Measurements from ENCODE around the gene LMAN2.
A peak's percentile ranks its signal among the peaks of the same experiment; 100 is the strongest.
"Not testable (repeated sequence)": the region's sequence is repeated elsewhere in the genome, so short reads cannot be mapped to it uniquely, and the experiment has no call there.

The LMAN2 gene

GRCh38 chr5:177307544-177308363, 43.7 kb downstream of the LMAN2 start:
- no peak for DNase-seq

GRCh38 chr5:177306674-177307543, 44.6 kb downstream of the LMAN2 start:
- DNase-seq = no peak

GRCh38 chr5:177306103-177306640, 45.3 kb downstream of the LMAN2 start:
- not testable (repeated sequence) for DNase-seq

- DNase-seq = no peak
Observed at GRCh38 chr5:177304392-177305119, 46.9 kb downstream of the LMAN2 start.

GRCh38 chr5:177303925-177304391, 47.5 kb downstream of the LMAN2 start:
- DNase-seq = no peak

- peak; percentile 89 for DNase-seq
Observed at GRCh38 chr5:177303121-177303924, 48.1 kb downstream of the LMAN2 start, which contains the start of the genes PRELID1 and RAB24. Gene PRELID1, plus strand, starts transcription at chr5:177303799. Its CDS starts 187 bp downstream, at chr5:177303986. Gene RAB24, minus strand, starts transcription at chr5:177303719. Its CDS starts 431 bp downstream, at chr5:177303288.

- no peak for DNase-seq
Observed at GRCh38 chr5:177302354-177303110, 48.9 kb downstream of the LMAN2 start.

GRCh38 chr5:177301503-177302165, 49.8 kb downstream of the LMAN2 start:
- no peak for DNase-seq

- no peak for DNase-seq
Observed at GRCh38 chr5:177300951-177301350, 50.5 kb downstream of the LMAN2 start.

GRCh38 chr5:177300236-177300880, 51.1 kb downstream of the LMAN2 start:
- no peak for DNase-seq

- no peak for DNase-seq
Observed at GRCh38 chr5:177299697-177300096, 51.8 kb downstream of the LMAN2 start.

GRCh38 chr5:177297922-177298321, 53.5 kb downstream of the LMAN2 start:
- no peak for DNase-seq

GRCh38 chr5:177296581-177296980, 54.9 kb downstream of the LMAN2 start:
- no peak for DNase-seq

GRCh38 chr5:177295924-177296323, 55.5 kb downstream of the LMAN2 start:
- DNase-seq = no peak

GRCh38 chr5:177294632-177295031, 56.8 kb downstream of the LMAN2 start:
- DNase-seq = no peak

- no peak for DNase-seq
Observed at GRCh38 chr5:177293819-177294581, 57.5 kb downstream of the LMAN2 start.

GRCh38 chr5:177291735-177292134, 59.7 kb downstream of the LMAN2 start:
- no peak for DNase-seq

- no peak for DNase-seq
Observed at GRCh38 chr5:177290816-177291596, 60.5 kb downstream of the LMAN2 start.
